ENCODE data around the gene SRPX2. TPM values are rescaled to one million over a fixed set of nuclear protein-coding genes. Genes with fewer than 3 reads are reported as not detected.

Gene SRPX2
- total and polyA plus RNA-seq, 2 of the 13 experiments (the other 11 are each of a cell fraction or from before 2014, with no cell fraction given): 1.5 to 6.7 TPM

- TF ChIP-seq TOPORS (CRISPR knock-in tag; IDR thresholded peaks at IDR 0.05) (no peak), DBP (CRISPR knock-in tag; IDR thresholded peaks at IDR 0.05; ENCODE audit: not compliant biosample characterization) (no peak), ZNF20 (CRISPR knock-in tag; IDR thresholded peaks at IDR 0.05) (no peak), MAFK (conservative IDR thresholded peaks at IDR 0.05 in 1 of 2, IDR thresholded peaks at IDR 0.05 in 1 of 2; ENCODE audit: low read length in 2 of 2) (no peak), ZUFSP (CRISPR knock-in tag; IDR thresholded peaks at IDR 0.05; ENCODE audit: borderline replicate concordance) (no peak), ZBTB7A (CRISPR knock-in tag; IDR thresholded peaks at IDR 0.05) (no peak), ZNF605 (CRISPR knock-in tag; IDR thresholded peaks at IDR 0.05) (no peak), HMG20B (CRISPR knock-in tag; conservative IDR thresholded peaks at IDR 0.05) (peak; percentile 53; the same call in 1 of the 2 replicates), NR2F2 (IDR thresholded peaks at IDR 0.05; ENCODE audit: borderline replicate concordance, low read depth) (no peak), NFKBIZ (CRISPR knock-in tag; IDR thresholded peaks at IDR 0.05) (no peak), GLI4 (CRISPR knock-in tag; IDR thresholded peaks at IDR 0.05; ENCODE audit: borderline replicate concordance) (no peak), PBX2 (CRISPR knock-in tag; IDR thresholded peaks at IDR 0.05) (no peak), RARG (CRISPR knock-in tag; IDR thresholded peaks at IDR 0.05; ENCODE audit: low read depth) (no peak), TBL1XR1 (IDR thresholded peaks at IDR 0.05; ENCODE audit: borderline replicate concordance, low read length, partially characterized antibody) (no peak), ZBTB3 (CRISPR knock-in tag; IDR thresholded peaks at IDR 0.05; ENCODE audit: borderline replicate concordance, low read depth) (no peak), NPAS2 (CRISPR knock-in tag; IDR thresholded peaks at IDR 0.05; ENCODE audit: borderline replicate concordance) (no peak), FOXO4 (CRISPR knock-in tag; conservative IDR thresholded peaks at IDR 0.05) (no peak), ATF7 (IDR thresholded peaks at IDR 0.05) (no peak), ATF7 (CRISPR knock-in tag; IDR thresholded peaks at IDR 0.05) (no peak), TFDP1 (CRISPR knock-in tag; IDR thresholded peaks at IDR 0.05; ENCODE audit: borderline replicate concordance) (no peak), ZNF841 (CRISPR knock-in tag; IDR thresholded peaks at IDR 0.05; ENCODE audit: borderline replicate concordance) (no peak), TEF (CRISPR knock-in tag; IDR thresholded peaks at IDR 0.05) (no peak), ZNF570 (CRISPR knock-in tag; IDR thresholded peaks at IDR 0.05; ENCODE audit: borderline replicate concordance) (no peak)
Observed at GRCh38 chrX:100649550-100650356, 5.8 kb downstream of the SRPX2 start (continued).
